Mucosa of rectum (tissue), 2 donors: ENCODE results near the gene PPP3CA.

Source experiments
- H3K27ac ChIP-seq, 2 donors: one replicate each; pipeline ENCODE4 v1.7.0; 2013; ENCODE audit warnings: inconsistent platforms in 2 of 2, low read depth in 2 of 2, low read length in 2 of 2
- H3K27me3 ChIP-seq, 2 donors: one replicate each; pipeline ENCODE4 v1.7.0; 2013; ENCODE audit warnings: low read length in 2 of 2; ENCODE audit not compliant: control insufficient read depth in 2 of 2, insufficient read depth in 2 of 2
- H3K36me3 ChIP-seq, 2 donors: one replicate each; pipeline ENCODE4 v1.7.0; 2013; ENCODE audit warnings: low read length in 2 of 2; ENCODE audit not compliant: control insufficient read depth in 2 of 2, insufficient read depth in 2 of 2
- H3K4me1 ChIP-seq, 2 donors: one replicate each; pipeline ENCODE4 v1.7.0; 2013; ENCODE audit warnings: low read length in 2 of 2, mild to moderate bottlenecking in 1 of 2; ENCODE audit not compliant: control insufficient read depth in 2 of 2, insufficient read depth in 2 of 2
- H3K4me3 ChIP-seq, 2 donors: one replicate each; pipeline ENCODE4 v1.7.0; 2013; ENCODE audit warnings: low read length in 2 of 2
- H3K9ac ChIP-seq, 2 donors: one replicate each; pipeline ENCODE4 v1.7.0; 2013; ENCODE audit warnings: low read length in 2 of 2, low read depth in 1 of 2, mild to moderate bottlenecking in 1 of 2
- H3K9me3 ChIP-seq, 2 donors: one replicate each; pipeline ENCODE4 v1.7.0; 2013; ENCODE audit warnings: low read length in 2 of 2; ENCODE audit not compliant: control insufficient read depth in 2 of 2
- donor health status: healthy.
- donor health status: Normal muscosa, but diverticular disease.

PPP3CA gene

DNA sequence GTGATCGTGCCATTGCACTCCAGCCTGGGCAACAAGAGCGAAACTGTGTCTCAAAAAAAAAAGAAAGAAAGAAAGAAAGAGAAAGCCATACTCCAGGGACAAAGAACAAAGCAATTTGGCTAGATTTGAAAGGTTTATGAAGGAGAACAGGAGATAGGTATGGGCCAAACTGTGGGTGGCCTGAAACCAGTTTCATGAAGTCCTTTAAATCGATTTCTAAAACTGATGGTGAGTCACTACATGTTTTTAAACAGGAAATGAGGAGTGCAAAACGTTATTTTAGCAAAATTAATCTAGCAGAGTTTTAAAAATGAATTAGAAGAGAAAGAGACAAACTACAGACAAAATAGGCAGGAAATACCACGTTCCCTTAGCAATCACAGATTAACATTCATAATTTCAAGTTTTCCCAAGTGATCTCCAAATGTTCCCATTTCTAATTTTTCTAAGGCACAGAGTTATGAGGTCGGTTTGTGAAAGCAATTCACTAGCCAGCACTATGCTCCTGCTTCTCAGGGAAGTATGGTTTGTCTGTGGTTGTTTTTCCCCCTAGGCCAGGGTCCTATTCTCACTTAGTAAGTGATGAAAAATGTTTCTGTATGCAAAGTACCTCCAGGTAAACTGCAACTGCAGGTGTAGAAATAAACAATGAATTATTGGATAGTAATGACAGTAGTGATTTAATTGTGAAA lies 190.6 kb downstream of the PPP3CA start:
- Histone ChIP-seq H3K36me3 (no peaks in the 10 kb centered on the region), H3K9ac (no peak overlapping the region), H3K27me3 (no peaks in the 10 kb centered on the region), H3K27ac (no peak overlapping the region), H3K4me1 (no peaks in the 10 kb centered on the region), H3K9me3 (no peaks in the 10 kb centered on the region), H3K4me3 (no peak overlapping the region)

DNA sequence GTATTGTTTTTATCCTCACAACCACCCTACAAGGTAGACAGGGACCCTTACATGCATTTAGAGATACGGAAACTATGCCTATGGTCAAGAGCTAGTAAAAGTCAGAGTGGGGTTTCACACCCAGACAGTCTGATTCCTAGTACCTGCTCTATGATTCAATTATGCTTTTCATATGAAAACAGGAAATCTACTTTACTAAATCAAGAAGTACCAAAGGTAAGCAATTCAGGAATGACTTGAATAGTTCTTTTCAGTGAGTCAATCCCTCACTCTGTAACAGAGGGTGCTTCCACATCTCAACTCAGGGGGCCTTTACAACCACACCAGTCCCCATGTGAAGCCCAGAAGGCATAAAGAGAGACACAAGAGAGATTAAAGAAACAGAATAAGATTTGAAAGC lies 191.4 kb downstream of the PPP3CA start:
- Histone ChIP-seq H3K9ac (no peak overlapping the region), H3K36me3 (no peaks in the 10 kb centered on the region), H3K27me3 (no peaks in the 10 kb centered on the region), H3K4me3 (no peak overlapping the region), H3K9me3 (no peaks in the 10 kb centered on the region), H3K4me1 (no peaks in the 10 kb centered on the region), H3K27ac (no peak overlapping the region)

DNA sequence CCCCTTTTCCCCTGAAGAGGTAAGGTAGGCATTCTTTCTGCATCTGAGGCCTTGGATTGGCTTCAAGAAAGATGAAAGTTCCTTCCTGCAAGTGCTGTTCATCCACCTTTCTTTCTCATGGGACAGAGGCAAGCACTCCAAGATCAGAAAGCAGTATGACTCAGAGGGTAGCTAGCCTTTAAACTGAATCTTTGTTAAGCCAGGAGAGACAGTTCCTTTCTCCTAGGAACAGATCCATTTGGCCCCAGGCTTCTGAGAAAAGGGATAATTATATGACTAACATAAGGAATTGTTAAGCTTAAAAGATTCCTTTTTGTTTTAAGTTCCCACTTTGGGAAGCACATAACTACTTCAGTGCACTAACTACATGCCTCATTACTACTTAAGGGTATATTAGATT lies 192.0 kb downstream of the PPP3CA start:
- Histone ChIP-seq H3K4me3 (no peak overlapping the region), H3K27me3 (no peaks in the 10 kb centered on the region), H3K36me3 (no peaks in the 10 kb centered on the region), H3K9me3 (no peaks in the 10 kb centered on the region), H3K9ac (no peak overlapping the region), H3K4me1 (no peaks in the 10 kb centered on the region), H3K27ac (no peak overlapping the region)

DNA sequence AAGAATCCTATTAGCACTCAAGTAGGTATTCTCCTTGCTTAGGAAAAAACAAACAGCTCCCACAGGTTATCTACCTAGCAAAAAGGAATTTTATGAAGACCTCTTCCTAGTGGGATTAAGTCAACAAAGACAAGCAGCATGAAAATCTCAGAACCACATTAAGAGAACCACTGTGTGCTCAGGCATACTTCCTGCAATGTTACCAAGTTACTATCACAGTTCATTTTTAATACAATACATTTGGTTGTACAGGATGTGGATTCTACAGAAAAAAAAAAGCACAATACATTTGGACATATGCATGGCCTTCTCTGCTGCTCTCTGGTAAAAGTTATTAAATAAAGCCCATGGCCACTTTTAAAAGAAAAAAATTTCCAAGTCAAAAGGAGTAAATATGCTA lies 193.7 kb downstream of the PPP3CA start:
- no peak overlapping the region for H3K27ac ChIP-seq
- H3K9ac ChIP-seq: no peak overlapping the region
- no peaks in the 10 kb centered on the region for H3K36me3 ChIP-seq
- no peaks in the 10 kb centered on the region for H3K9me3 ChIP-seq
- no peaks in the 10 kb centered on the region for H3K4me1 ChIP-seq
- H3K4me3 ChIP-seq: no peak overlapping the region
- no peaks in the 10 kb centered on the region for H3K27me3 ChIP-seq

DNA sequence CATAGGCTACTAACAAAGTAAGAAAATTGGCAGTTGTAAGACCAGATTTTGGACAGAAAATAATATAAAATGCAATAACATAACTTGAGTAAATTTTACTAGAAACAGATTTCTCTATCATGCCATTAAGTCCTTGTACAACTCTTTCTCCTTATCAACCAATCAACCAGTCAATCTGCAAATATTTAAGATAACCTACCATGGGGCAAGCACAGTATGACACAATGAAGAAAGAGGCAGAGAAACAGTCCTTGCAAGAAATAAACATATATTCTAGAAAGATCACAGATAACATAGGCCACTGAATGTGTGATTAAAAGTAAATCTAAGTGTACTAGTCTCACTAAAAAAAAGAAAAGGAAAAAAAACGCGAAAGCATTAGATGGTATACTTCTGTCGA lies 194.8 kb downstream of the PPP3CA start:
- Histone ChIP-seq H3K9me3 (no peaks in the 10 kb centered on the region), H3K27ac (no peak overlapping the region), H3K27me3 (no peaks in the 10 kb centered on the region), H3K4me3 (no peak overlapping the region), H3K36me3 (no peaks in the 10 kb centered on the region), H3K4me1 (no peaks in the 10 kb centered on the region), H3K9ac (no peak overlapping the region)

DNA sequence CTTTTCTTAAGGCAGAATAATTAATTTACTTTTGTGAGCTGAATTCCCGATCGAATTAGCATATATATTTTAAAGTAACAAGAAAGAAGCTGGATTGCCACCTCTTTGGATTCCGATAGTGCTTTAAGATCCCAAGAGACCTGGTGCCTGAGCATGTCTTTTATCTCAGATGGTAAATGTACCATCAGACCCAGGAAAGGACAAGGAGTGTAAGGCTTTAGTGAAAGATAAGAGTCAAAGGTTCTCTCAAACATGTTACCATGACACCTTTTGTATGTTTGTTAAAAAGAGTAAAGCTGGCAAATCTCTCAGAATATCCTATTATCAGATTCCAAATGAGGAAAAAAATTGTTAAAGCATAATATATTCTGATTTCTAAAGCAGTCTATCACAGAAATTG lies 198.8 kb downstream of the PPP3CA start:
- Histone ChIP-seq H3K4me1 (no peaks in the 10 kb centered on the region), H3K4me3 (no peak overlapping the region), H3K9me3 (no peaks in the 10 kb centered on the region), H3K9ac (no peak overlapping the region), H3K27me3 (no peaks in the 10 kb centered on the region), H3K27ac (no peak overlapping the region), H3K36me3 (no peaks in the 10 kb centered on the region)

DNA sequence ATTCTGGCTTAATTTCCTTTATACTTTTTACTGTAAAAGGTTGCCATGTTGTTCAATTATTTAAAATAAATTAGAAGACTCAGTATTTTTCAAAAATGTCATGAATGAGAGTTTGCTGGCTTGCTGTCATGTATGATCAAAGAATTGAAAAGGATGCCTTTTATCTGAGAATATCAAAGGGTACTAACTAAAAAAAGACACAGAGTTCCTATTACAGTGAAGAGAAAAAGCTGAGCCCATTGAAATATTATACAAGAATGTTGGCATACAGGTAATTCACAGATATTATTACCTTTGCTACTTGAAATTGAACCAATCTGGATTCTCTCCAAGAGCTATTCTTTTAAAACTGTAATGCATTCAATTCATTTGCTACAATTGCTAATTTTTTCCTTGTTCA lies 200.0 kb downstream of the PPP3CA start:
- no peak overlapping the region for H3K9ac ChIP-seq
- H3K4me3 ChIP-seq: no peak overlapping the region
- H3K27ac ChIP-seq: no peak overlapping the region

DNA sequence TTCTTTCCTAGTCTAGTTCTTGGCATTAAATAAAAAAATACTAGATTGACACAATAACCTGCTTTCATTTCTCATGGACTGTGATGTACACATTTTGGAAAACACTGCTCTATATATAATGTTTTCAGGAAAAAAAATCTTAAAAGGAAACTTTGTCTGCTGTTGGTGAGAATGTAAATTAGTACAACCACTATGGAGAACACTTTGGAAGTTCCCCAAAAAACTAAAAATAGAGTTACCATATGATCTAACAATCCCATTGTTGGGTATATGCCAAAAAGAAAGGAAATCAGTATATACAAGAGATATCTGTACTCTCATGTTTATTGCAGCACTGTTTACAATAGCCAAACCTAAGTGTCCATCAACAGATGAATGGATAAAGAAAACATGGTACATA lies 202.3 kb downstream of the PPP3CA start:
- no peaks in the 10 kb centered on the region for H3K4me1 ChIP-seq
- H3K9ac ChIP-seq: no peak overlapping the region
- no peak overlapping the region for H3K4me3 ChIP-seq
- H3K36me3 ChIP-seq: no peaks in the 10 kb centered on the region
- H3K27me3 ChIP-seq: no peaks in the 10 kb centered on the region
- H3K9me3 ChIP-seq: no peaks in the 10 kb centered on the region
- no peak overlapping the region for H3K27ac ChIP-seq

More for the DNA sequence above, 200.0 kb downstream of the PPP3CA start:
- Histone ChIP-seq H3K4me1 (no peaks in the 10 kb centered on the region), H3K27me3 (no peaks in the 10 kb centered on the region), H3K36me3 (no peaks in the 10 kb centered on the region), H3K9me3 (no peaks in the 10 kb centered on the region)

DNA sequence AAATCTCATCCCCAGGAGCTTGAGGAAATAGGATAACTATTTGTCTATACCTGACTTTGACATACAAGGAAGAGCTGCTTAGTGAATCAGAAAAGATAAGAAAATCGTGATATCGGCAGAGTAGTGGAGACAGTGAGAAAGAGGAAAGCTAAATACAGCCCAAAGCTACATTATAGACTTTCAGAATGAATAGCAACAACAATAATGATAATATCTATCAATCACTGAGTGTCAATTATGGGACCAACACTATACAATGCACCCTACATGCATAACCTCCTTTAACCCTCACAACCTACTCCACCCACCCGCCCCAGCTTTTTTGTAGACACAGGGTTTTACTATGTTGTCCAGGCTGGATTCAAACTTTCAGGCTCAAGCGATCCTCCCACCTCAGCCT lies 205.1 kb downstream of the PPP3CA start:
- H3K27me3 ChIP-seq: no peaks in the 10 kb centered on the region
- H3K9me3 ChIP-seq: no peaks in the 10 kb centered on the region
- no peak overlapping the region for H3K9ac ChIP-seq
- no peak overlapping the region for H3K4me3 ChIP-seq
- H3K4me1 ChIP-seq: no peaks in the 10 kb centered on the region
- no peaks in the 10 kb centered on the region for H3K36me3 ChIP-seq
- H3K27ac ChIP-seq: no peak overlapping the region

DNA sequence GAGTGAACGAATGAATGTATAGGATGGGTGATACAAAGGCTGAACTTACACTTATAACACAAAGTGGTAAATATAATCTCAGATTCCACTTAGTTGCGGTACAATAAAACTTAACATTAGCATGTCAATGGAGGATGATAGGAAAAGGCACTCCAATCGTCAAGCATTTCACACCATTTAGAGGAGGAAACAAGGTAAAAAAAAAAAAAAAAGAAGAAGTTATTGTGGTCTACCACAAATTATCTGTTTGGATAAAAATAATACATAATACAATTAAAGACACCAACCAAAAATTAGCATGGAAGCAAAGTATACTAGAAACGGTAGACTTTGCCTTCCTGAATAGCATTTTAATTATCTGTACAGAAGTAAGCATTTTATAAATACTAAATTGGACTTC lies 205.5 kb downstream of the PPP3CA start:
- H3K4me1 ChIP-seq: peaks cover 0 to 3% of the 10 kb centered on the region in 2 donors
- no peaks in the 10 kb centered on the region for H3K9me3 ChIP-seq
- no peaks in the 10 kb centered on the region for H3K27me3 ChIP-seq
- no peak overlapping the region for H3K9ac ChIP-seq
- H3K27ac ChIP-seq: no peak overlapping the region
- no peak overlapping the region for H3K4me3 ChIP-seq
- H3K36me3 ChIP-seq: no peaks in the 10 kb centered on the region

DNA sequence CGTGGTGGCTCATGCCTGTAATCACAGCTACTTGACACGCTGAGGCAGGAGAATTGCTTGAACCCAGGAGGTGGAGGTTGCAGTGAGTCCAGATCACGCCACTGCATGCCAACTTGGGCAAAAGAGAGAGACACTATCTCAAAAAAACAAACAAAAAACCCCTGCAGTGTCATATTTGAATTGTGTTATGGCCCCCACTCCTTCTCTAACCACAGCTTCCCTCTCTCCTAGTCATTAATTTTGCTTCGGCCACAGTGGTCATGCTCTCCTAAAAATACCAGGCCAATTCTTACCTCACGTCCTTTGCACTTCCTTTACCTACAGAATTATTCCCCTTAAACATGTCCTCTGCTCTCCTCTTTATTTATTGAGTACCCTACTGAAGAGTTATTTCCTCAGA lies 206.1 kb downstream of the PPP3CA start:
- no peak overlapping the region for H3K4me3 ChIP-seq
- no peak overlapping the region for H3K9ac ChIP-seq
- peaks cover 0 to 7% of the 10 kb centered on the region in 2 donors for H3K4me1 ChIP-seq
- no peaks in the 10 kb centered on the region for H3K9me3 ChIP-seq
- no peaks in the 10 kb centered on the region for H3K36me3 ChIP-seq
- H3K27me3 ChIP-seq: no peaks in the 10 kb centered on the region
- no peak overlapping the region for H3K27ac ChIP-seq
